DOHH2 (cell line): Measurements from ENCODE around the gene C16orf95.

Experiments used
- H3F3A ChIP-seq: fragments of 200-600 bp; sonication (generic), shearing (Covaris generic); 2 replicates; pipeline ENCODE4 v1.6.0; 2016; ENCODE audit warnings: antibody characterized with exemption, mild to moderate bottlenecking; ENCODE audit not compliant: control insufficient read depth, insufficient read depth
- H3K27ac ChIP-seq: fragments of 200-600 bp; sonication (generic); 2 replicates; pipeline ENCODE4 v1.5.1; 2014; ENCODE audit warnings: low read depth, mild to moderate bottlenecking, low read length, moderate library complexity
- H3K27me3 ChIP-seq: fragments of 200-600 bp; sonication (generic); 2 replicates; pipeline ENCODE4 v1.6.1; 2014; ENCODE audit warnings: mild to moderate bottlenecking, low read length, mixed read lengths; ENCODE audit not compliant: control insufficient read depth
- H3K36me3 ChIP-seq: fragments of 200-600 bp; sonication (generic); 2 replicates; pipeline ENCODE4 v1.6.1; 2014; ENCODE audit warnings: mild to moderate bottlenecking, low read length, moderate library complexity, mixed read lengths; ENCODE audit not compliant: control insufficient read depth
- H3K4me1 ChIP-seq: fragments of 200-600 bp; sonication (generic); 2 replicates; pipeline ENCODE4 v1.6.1; 2014; ENCODE audit warnings: mild to moderate bottlenecking, low read length, mixed read lengths; ENCODE audit not compliant: control insufficient read depth
- H3K4me2 ChIP-seq: fragments of 200-600 bp; sonication (generic); 2 replicates; pipeline ENCODE4 v1.6.0; 2014; ENCODE audit warnings: mild to moderate bottlenecking, low read length, moderate library complexity
- H3K4me3 ChIP-seq: fragments of 200-600 bp; sonication (generic); 2 replicates; pipeline ENCODE4 v1.5.1; 2014; ENCODE audit warnings: mild to moderate bottlenecking, low read length, mixed read lengths
- H3K79me2 ChIP-seq: fragments of 200-600 bp; sonication (generic); 2 replicates; pipeline ENCODE4 v1.6.1; 2014; ENCODE audit warnings: mild to moderate bottlenecking, low read length, mixed read lengths; ENCODE audit not compliant: control insufficient read depth
- H3K9me2 ChIP-seq: fragments of 200-600 bp; sonication (generic); replicated peaks from 2 replicates; pipeline ENCODE4 v1.6.1; 2014; ENCODE audit warnings: mild to moderate bottlenecking, low read length, mixed read lengths; ENCODE audit not compliant: control insufficient read depth
- H3K9me3 ChIP-seq: fragments of 200-600 bp; sonication (generic); 2 replicates; pipeline ENCODE4 v1.6.1; 2014; ENCODE audit warnings: antibody characterized with exemption, low read length, mixed read lengths; ENCODE audit not compliant: control insufficient read depth, insufficient read depth
- H4K20me1 ChIP-seq: fragments of 200-600 bp; sonication (generic); 2 replicates; pipeline ENCODE4 v1.6.0; 2014; ENCODE audit warnings: low read depth, mild to moderate bottlenecking, antibody characterized with exemption, low read length, moderate library complexity; ENCODE audit not compliant: control insufficient read depth, insufficient read depth
- EZH2phosphoT487 ChIP-seq: fragments of 200-600 bp; sonication (generic); IDR thresholded peaks from 2 replicates; pipeline ENCODE4 v1.6.1; 2017; ENCODE audit warnings: borderline replicate concordance, mild to moderate bottlenecking, antibody characterized with exemption, low read length, moderate library complexity, mixed read lengths
- TF ChIP-seq, protein P1 (sequence below): fragments of 200-600 bp; sonication (generic); IDR thresholded peaks from one replicate; pipeline ENCODE4 v1.5.1; 2014; ENCODE audit warnings: antibody characterized with exemption, mild to moderate bottlenecking, low read depth, low read length; ENCODE audit not compliant: poor library complexity, severe bottlenecking

Gene C16orf95

DNA sequence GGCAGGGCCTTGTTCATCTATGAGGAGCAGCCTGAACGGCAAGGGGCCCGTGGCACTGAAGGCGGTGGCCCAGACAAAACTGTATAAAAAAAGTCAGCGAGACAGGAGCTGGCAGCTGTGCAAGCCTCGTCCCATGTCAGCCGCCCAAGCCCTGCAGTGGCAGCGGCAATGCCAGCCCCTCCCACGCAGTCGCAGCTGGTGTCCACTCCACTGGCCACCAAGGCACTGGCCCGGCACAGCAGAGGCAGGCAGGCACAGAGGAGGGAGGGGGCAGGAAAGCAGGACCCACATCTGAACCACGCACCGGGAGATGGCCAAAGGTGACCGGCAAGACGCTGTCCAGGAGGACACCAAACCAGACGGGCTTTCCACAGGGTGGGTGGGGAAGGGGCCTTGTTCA lies 15.9 kb upstream of the C16orf95 start:
- no peaks in the 10 kb centered on the region for H3K4me1 ChIP-seq
- no peaks in the 10 kb centered on the region for H3K9me3 ChIP-seq
- no peak overlapping the region for H3K4me3 ChIP-seq
- TF ChIP-seq, protein P1, sequence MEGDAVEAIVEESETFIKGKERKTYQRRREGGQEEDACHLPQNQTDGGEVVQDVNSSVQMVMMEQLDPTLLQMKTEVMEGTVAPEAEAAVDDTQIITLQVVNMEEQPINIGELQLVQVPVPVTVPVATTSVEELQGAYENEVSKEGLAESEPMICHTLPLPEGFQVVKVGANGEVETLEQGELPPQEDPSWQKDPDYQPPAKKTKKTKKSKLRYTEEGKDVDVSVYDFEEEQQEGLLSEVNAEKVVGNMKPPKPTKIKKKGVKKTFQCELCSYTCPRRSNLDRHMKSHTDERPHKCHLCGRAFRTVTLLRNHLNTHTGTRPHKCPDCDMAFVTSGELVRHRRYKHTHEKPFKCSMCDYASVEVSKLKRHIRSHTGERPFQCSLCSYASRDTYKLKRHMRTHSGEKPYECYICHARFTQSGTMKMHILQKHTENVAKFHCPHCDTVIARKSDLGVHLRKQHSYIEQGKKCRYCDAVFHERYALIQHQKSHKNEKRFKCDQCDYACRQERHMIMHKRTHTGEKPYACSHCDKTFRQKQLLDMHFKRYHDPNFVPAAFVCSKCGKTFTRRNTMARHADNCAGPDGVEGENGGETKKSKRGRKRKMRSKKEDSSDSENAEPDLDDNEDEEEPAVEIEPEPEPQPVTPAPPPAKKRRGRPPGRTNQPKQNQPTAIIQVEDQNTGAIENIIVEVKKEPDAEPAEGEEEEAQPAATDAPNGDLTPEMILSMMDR: no peak
- no peak for TF ChIP-seq EZH2phosphoT487
- H3K27ac ChIP-seq: no peak overlapping the region
- H3K79me2 ChIP-seq: 0 out of 2 replicates have a peak, but pooled peaks cover 3% of the 10 kb centered on the region
- H4K20me1 ChIP-seq: no peaks in the 10 kb centered on the region
- H3K9me2 ChIP-seq: no peaks in the 10 kb centered on the region
- peaks cover 53% of the 10 kb centered on the region for H3K36me3 ChIP-seq
- no peak overlapping the region for H3K4me2 ChIP-seq
- no peaks in the 10 kb centered on the region for H3K27me3 ChIP-seq
- no peaks in the 10 kb centered on the region for H3F3A ChIP-seq

DNA sequence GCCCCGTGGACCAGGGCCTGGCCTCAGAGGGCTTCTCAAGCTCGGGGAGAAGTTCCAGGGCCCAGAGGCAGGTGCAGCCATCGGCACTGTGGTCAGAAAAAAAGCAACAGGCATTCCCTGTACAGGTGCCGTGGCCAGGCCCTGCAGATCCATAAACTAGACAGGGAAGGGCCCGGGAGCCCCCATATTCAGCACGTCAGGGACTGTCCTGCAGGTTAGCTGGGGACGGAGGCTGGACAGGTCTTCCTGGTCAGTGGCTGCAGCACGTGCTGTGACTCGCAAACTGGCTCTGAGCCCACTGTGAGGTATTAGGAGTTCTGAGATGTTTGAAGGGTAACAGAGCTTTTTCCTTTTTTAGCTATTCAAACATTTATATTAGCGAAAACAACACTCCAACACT lies 15.0 kb upstream of the C16orf95 start:
- Histone ChIP-seq H3K9me3 (no peaks in the 10 kb centered on the region), H3K36me3 (peaks cover 53% of the 10 kb centered on the region), H3K9me2 (no peaks in the 10 kb centered on the region), H3K4me1 (no peaks in the 10 kb centered on the region), H3F3A (no peaks in the 10 kb centered on the region), H3K4me3 (no peak overlapping the region), H3K79me2 (no peaks in the 10 kb centered on the region), H3K27ac (no peak overlapping the region), H3K4me2 (no peak overlapping the region), H4K20me1 (no peaks in the 10 kb centered on the region), H3K27me3 (no peaks in the 10 kb centered on the region)
- TF ChIP-seq, protein P1: no peak
- no peak for TF ChIP-seq EZH2phosphoT487

DNA sequence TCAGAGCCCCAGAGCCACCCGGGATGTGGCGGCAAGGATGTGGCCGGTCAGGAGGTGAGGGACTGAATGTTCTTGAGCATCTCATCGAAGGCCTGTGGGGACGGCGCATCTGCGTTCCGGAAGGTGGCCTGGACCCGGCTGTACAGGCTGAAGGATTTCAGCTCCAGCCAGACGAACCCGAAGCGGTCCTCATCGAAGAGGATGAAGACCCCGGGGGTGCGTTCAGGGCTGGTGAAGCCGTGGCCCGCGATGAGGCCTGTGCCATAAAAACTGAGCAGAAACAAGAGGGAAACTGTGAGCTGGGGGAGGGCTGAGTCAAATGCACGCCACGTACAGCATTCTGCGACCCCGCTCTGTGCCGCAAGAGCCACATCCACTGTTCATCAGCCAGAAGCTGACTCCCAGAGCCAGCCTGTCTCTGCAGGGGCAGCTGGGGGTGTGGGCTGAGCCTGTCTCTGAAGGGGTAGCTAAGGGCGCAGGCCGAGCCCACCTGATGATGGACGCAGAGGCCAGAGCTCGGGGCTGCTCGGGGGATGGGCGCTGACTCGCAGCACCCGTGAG lies 14.1 kb upstream of the C16orf95 start:
- no peaks in the 10 kb centered on the region for H3K9me3 ChIP-seq
- no peaks in the 10 kb centered on the region for H3F3A ChIP-seq
- peaks cover 53% of the 10 kb centered on the region for H3K36me3 ChIP-seq
- H3K27ac ChIP-seq: no peak overlapping the region
- no peaks in the 10 kb centered on the region for H3K27me3 ChIP-seq
- H3K4me3 ChIP-seq: no peak overlapping the region
- H3K4me1 ChIP-seq: no peaks in the 10 kb centered on the region
- no peaks in the 10 kb centered on the region for H4K20me1 ChIP-seq
- TF ChIP-seq, protein P1: no peak
- TF ChIP-seq EZH2phosphoT487: no peak
- no peak overlapping the region for H3K4me2 ChIP-seq
- H3K79me2 ChIP-seq: no peaks in the 10 kb centered on the region
- no peaks in the 10 kb centered on the region for H3K9me2 ChIP-seq

DNA sequence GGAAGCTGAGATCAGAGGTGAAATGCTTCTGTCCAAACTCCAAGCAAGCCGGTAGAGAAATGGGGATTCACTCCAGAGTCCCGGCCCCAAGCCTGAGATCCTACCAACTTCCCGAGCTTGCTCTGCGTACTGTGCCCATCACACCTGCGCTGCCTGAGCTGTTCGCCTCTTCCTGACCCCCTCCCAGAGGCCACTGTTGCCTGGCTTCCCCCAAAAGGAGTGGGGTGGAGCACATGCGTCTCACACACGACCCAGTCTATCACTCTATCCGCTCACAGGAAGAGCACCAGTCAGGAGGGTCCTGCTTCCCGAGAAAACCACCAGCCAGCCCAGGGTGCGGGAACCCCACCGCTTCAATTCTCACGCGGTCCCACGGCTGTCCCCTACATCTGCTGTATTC lies 13.5 kb upstream of the C16orf95 start:
- peaks cover 47% of the 10 kb centered on the region for H3K36me3 ChIP-seq

More for the DNA sequence above, 13.5 kb upstream of the C16orf95 start:
- no peaks in the 10 kb centered on the region for H3K9me3 ChIP-seq
- H4K20me1 ChIP-seq: no peaks in the 10 kb centered on the region
- H3F3A ChIP-seq: no peaks in the 10 kb centered on the region
- H3K4me3 ChIP-seq: no peak overlapping the region
- no peak overlapping the region for H3K27ac ChIP-seq
- TF ChIP-seq EZH2phosphoT487: no peak
- TF ChIP-seq, protein P1: no peak
- no peaks in the 10 kb centered on the region for H3K4me1 ChIP-seq
- no peaks in the 10 kb centered on the region for H3K79me2 ChIP-seq
- H3K9me2 ChIP-seq: no peaks in the 10 kb centered on the region
- no peak overlapping the region for H3K4me2 ChIP-seq
- no peaks in the 10 kb centered on the region for H3K27me3 ChIP-seq
